GM21737 (cell line): ENCODE results near the gene KRR1.
A peak's percentile ranks its signal among the peaks of the same experiment; 100 is the strongest.

Experiments used
- ATAC-seq: cut with Tn5 transposase; IDR thresholded peaks from one replicate; pipeline ENCODE4 v1.9.1; 2021; ENCODE audit warnings: mild to moderate bottlenecking, moderate library complexity; ENCODE audit not compliant: unreplicated experiment

Gene KRR1

GRCh38 chr12:75511116-75512048, at the start of gene KRR1:
Gene KRR1 (minus strand): TSS chr12:75511609. CDS start chr12:75511597, 12 bp downstream.
- ATAC-seq, result peak; percentile 97

- no peak for ATAC-seq
Observed at GRCh38 chr12:75560167-75560566, 48.8 kb upstream of the KRR1 start.

GRCh38 chr12:75558287-75558686, 46.9 kb upstream of the KRR1 start:
- no peak for ATAC-seq

GRCh38 chr12:75556311-75556899, 45.0 kb upstream of the KRR1 start:
- no peak for ATAC-seq

GRCh38 chr12:75554556-75554880, 43.1 kb upstream of the KRR1 start:
- ATAC-seq, result no peak

GRCh38 chr12:75553836-75554555, 42.6 kb upstream of the KRR1 start:
- ATAC-seq, result no peak

GRCh38 chr12:75553398-75553797, 42.0 kb upstream of the KRR1 start:
- ATAC-seq, result no peak

- ATAC-seq, result no peak
Observed at GRCh38 chr12:75551477-75551876, 40.1 kb upstream of the KRR1 start.

- no peak for ATAC-seq
Observed at GRCh38 chr12:75550401-75551240, 39.2 kb upstream of the KRR1 start.

GRCh38 chr12:75549989-75550388, 38.6 kb upstream of the KRR1 start:
- no peak for ATAC-seq

- no peak for ATAC-seq
Observed at GRCh38 chr12:75548879-75549278, 37.5 kb upstream of the KRR1 start.

- no peak for ATAC-seq
Observed at GRCh38 chr12:75545636-75546035, 34.2 kb upstream of the KRR1 start.

GRCh38 chr12:75543529-75543928, 32.1 kb upstream of the KRR1 start:
- no peak for ATAC-seq

- no peak for ATAC-seq
Observed at GRCh38 chr12:75542942-75543341, 31.5 kb upstream of the KRR1 start.

- ATAC-seq, result no peak
Observed at GRCh38 chr12:75539889-75540288, 28.5 kb upstream of the KRR1 start.

- ATAC-seq, result no peak
Observed at GRCh38 chr12:75533239-75533638, 21.8 kb upstream of the KRR1 start.

- ATAC-seq, result no peak
Observed at GRCh38 chr12:75529826-75530225, 18.4 kb upstream of the KRR1 start.

GRCh38 chr12:75529316-75529715, 17.9 kb upstream of the KRR1 start:
- ATAC-seq, result no peak

GRCh38 chr12:75528692-75529091, 17.3 kb upstream of the KRR1 start:
- ATAC-seq, result no peak

- no peak for ATAC-seq
Observed at GRCh38 chr12:75528272-75528671, 16.9 kb upstream of the KRR1 start.
